Fibroblast of the aortic adventitia (primary cell): ENCODE results near the gene PWWP2B. TPM values are rescaled to one million over a fixed set of nuclear protein-coding genes. Genes with fewer than 3 reads are reported as not detected.

Experiments used
- DNase-seq: peaks from one replicate; pipeline ENCODE4 v3.0.0-alpha.2; 2010; ENCODE audit warnings: low read depth
- H3K4me3 ChIP-seq: 2 replicates; pipeline ENCODE4 v1.5.1; 2011; ENCODE audit warnings: low read depth, mild to moderate bottlenecking, control low read depth, low read length, moderate library complexity
- total RNA-seq: library from RNA; depleted of rRNA; stranded (reverse); fragments of >200 nt; gene quantifications from 2 replicates; pipeline ENCODE4 v1.2.3, GENCODE V29; 2012; ENCODE audit warnings: low replicate concordance
- TF ChIP-seq, protein P1 (sequence below): IDR thresholded peaks from 2 replicates; pipeline ENCODE4 v1.5.1; 2011; ENCODE audit warnings: mild to moderate bottlenecking, low read length, control low read depth, inconsistent platforms; ENCODE audit not compliant: insufficient read depth

Gene PWWP2B
- total RNA-seq, 1 donor: 7.2 TPM

DNA sequence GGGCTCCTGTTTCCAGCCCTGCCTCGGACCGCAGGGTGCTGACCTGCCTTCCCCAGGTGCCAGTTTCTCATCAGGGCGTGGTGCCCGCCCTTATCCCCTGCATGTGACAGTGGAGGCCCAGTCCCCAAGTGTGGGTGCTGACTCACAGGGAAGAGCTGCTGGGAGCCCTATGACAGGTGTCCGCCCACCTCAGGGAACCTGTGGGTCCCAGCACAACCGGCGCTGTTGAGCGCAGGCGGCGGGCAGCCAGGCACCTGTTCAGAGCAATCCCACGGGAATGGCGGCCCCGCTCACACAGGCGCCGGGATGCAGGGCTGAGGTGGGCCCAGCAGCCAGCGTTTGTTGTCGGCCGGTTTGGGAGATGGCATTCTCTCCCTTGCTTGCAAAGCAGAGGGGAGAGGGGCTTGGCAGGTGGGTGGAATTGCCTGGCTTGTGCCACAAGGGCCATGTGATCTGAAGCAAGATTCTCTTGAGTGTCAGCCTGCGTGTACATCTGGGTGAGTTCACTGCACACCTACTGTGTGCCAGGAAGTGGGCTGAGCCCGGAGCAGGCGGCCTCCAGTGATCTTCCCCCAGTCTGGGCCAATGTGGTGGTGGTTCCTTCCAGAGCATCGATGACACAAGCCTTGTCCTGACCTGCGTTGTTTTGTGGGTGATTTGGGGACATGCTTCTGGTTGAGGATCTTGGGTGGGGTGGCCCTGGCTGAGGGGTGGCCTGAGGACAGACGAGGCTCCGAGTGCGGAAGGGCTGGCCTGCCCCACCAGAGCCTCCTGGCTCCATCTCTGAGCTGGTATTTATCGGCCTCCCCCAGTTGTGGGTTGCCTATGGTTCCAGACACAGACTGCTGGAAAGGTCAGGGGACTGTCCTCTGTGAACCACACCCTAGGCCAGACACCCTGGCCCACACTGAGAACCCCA is 2.4 kb downstream of the PWWP2B start:
- TF ChIP-seq, protein P1, sequence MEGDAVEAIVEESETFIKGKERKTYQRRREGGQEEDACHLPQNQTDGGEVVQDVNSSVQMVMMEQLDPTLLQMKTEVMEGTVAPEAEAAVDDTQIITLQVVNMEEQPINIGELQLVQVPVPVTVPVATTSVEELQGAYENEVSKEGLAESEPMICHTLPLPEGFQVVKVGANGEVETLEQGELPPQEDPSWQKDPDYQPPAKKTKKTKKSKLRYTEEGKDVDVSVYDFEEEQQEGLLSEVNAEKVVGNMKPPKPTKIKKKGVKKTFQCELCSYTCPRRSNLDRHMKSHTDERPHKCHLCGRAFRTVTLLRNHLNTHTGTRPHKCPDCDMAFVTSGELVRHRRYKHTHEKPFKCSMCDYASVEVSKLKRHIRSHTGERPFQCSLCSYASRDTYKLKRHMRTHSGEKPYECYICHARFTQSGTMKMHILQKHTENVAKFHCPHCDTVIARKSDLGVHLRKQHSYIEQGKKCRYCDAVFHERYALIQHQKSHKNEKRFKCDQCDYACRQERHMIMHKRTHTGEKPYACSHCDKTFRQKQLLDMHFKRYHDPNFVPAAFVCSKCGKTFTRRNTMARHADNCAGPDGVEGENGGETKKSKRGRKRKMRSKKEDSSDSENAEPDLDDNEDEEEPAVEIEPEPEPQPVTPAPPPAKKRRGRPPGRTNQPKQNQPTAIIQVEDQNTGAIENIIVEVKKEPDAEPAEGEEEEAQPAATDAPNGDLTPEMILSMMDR: no peak
- DNase-seq: no peak
- no peak overlapping the region for H3K4me3 ChIP-seq

DNA sequence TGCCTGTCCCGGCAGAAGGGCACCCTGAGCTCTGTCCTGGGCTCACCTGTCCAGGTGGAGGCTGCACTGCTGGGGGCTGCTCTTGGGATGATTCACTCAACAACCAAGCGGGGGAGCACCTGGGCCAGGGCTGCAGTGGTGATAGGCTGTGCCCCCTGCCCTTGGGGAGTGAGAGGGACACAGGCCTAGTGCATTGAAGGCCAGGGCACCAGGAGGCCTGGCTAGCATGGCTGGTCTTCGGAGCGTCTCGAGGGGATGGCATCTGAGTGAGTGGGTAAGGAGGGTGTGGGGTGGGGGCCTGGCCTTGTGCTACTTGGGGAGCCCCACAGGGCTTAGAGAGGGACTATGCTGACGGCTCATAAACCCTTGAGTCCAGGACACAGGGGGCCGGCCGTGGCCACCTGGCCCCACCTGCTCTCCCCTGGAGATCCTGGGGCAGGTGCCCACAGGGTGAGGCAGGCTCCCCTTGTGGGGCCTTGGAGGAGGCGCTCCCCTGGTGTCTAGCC is 3.1 kb downstream of the PWWP2B start:
- DNase-seq: no peak
- TF ChIP-seq, protein P1: no peak
- no peak overlapping the region for H3K4me3 ChIP-seq

DNA sequence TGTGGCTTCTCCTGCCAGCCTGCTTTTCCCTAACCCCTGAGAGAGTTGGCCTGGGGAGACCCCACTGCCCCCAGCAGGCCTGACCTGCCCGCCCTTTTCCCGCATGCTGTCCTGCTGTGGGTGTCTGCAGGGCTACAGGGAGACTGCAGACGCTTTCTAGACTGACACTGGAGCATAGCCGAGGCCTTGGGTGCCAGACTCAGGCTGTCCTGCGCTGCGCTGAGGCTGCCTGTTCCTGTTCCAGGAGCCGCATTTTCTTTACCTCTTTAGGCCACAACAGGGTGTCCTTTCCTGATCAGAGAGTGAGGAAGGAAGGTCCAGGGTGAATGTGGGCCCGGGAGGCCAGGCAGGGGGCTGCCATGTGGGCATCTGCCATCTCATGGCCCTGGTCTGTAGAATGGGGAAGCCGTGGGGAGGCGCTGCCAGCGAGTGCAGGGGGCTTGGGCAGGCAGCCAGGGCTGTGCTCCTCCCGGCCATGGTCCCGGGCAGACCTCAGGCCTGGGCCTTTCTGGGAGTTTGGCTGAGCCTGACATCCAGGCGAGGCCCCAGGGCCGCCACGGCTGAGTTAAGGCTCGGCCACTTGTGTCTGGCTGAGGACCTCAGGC is 3.6 kb downstream of the PWWP2B start:
- TF ChIP-seq, protein P1: no peak
- no peak for DNase-seq
- H3K4me3 ChIP-seq: no peak overlapping the region

DNA sequence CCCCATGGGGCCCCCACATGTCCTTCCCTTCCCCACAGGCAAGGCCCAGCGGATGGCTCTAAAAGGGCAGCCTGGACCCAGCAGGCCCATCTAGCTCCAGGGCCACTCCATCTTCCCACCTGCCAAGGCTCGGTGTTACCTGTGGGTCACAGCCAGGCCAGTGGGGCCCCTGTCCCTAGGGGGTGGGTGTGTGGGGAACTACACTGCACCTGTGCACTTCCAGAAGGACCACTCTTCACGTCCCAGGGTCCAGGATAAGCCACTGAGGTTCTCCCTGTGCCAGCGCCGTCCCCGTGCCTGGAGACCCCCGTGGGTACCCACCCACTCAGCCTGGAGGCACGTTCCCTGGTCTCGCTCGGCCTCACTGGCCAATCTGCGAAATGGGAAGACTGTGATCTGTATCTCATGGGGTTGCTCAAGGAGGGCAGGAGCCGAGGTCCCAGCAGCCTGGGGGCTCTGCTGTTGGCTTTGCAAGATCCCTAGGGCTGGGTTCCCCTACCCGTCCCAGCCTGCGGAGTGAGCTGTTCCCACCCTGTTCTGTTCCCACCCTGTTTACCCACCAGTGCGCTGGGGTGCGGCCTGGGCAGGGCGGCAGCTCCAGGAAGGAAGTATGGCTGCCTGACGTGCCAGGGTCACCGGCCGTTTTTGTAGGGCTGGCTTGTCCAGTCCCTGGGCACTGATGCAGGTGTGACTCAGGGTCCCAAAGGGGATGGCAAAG is 4.6 kb downstream of the PWWP2B start:
- TF ChIP-seq, protein P1: no peak
- no peak overlapping the region for H3K4me3 ChIP-seq

DNA sequence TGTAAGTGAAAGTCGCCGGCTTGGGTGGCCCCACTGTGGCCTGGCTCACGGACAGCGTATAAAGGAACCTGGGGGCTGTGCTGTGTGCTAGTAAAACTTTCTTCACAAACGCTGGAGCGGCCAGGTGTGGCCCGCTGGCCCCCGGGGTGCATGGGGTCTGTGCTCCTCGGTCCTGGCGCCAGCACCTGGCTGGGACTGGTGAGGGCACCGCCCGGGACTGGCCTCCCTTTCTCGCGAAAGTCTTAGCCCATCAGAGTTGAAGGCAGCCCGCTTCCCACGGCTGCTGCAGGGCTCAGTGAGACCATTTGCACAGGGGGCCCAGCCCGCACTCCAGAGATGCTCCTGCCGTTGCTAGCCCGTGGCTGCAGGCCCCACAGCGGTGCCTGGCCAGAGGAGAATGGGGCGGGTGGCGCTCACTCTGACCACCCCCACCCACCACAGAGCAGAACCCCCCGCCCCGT is 5.8 kb downstream of the PWWP2B start:
- TF ChIP-seq, protein P1: no peak
- no peak for DNase-seq
- H3K4me3 ChIP-seq: no peak overlapping the region

More for the DNA sequence above, 4.6 kb downstream of the PWWP2B start:
- DNase-seq: no peak

DNA sequence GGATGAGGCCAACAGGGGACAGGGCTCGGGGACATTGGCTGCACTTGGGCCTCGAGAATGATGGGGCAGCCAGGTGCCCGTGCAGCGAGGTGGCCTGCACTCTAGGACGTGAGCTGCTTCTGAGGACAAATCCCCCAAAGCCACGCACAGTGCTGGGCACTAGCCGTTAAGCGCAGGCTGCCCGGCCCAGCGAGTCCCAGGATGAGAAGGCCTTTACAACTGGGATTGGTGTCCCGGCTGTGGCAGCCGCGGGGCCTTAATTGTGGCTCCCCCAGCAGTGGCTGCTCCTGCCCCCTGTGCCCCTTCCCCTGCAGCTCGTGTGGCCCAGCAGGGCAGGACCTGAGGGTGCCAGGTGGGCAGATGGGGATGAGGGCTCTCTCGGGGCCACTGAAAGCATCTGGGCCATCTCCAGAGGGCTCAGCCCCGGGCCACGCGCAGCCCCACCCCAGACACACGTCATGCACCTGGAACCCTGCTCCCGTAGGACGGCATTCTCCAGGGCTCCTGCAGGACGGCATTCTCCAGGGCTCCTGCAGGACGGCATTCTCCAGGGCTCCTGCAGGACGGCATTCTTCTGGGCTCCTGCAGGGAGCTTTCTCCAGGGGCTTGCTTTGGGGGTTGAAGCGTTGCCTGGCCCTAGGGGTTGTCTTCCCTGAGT is 6.6 kb downstream of the PWWP2B start:
- DNase-seq: no peak
- TF ChIP-seq, protein P1: no peak
- no peak overlapping the region for H3K4me3 ChIP-seq
